KMS-11 (cell line): ENCODE measurements around the gene SKOR2.
"Not testable (repeated sequence)": the region's sequence is repeated elsewhere in the genome, so short reads cannot be mapped to it uniquely, and the experiment has no call there.

ENCODE experiments used
- H2AFZ ChIP-seq: fragments of 200-600 bp; sonication (generic); 2 replicates; pipeline ENCODE4 v1.6.1; 2016; ENCODE audit warnings: antibody characterized with exemption, mixed run types, low read depth
- H3K27ac ChIP-seq: fragments of 200-600 bp; sonication (generic); 2 replicates; pipeline ENCODE4 v1.6.1; 2016; ENCODE audit warnings: mild to moderate bottlenecking, mixed run types
- H3K27me3 ChIP-seq: fragments of 200-600 bp; sonication (generic); 2 replicates; pipeline ENCODE4 v1.6.1; 2017; ENCODE audit warnings: mild to moderate bottlenecking, low read depth, mixed run types, moderate library complexity; ENCODE audit not compliant: insufficient read depth
- H3K36me3 ChIP-seq: fragments of 200-600 bp; sonication (generic); 2 replicates; pipeline ENCODE4 v1.6.1; 2017; ENCODE audit warnings: mild to moderate bottlenecking, mixed run types; ENCODE audit not compliant: insufficient read depth
- H3K4me1 ChIP-seq: fragments of 200-600 bp; sonication (generic); 2 replicates; pipeline ENCODE4 v1.6.1; 2016; ENCODE audit warnings: mild to moderate bottlenecking, low read depth, mixed run types; ENCODE audit not compliant: poor library complexity, severe bottlenecking
- H3K4me2 ChIP-seq: fragments of 200-600 bp; sonication (generic); 2 replicates; pipeline ENCODE4 v1.7.0; 2016; ENCODE audit warnings: mild to moderate bottlenecking, mixed run types
- H3K4me3 ChIP-seq: fragments of 200-600 bp; sonication (generic); IDR thresholded peaks from 2 replicates; pipeline ENCODE4 v1.6.1; 2017; ENCODE audit warnings: low read depth, low read length, mixed read lengths; ENCODE audit not compliant: insufficient read depth
- H3K79me2 ChIP-seq: fragments of 200-600 bp; sonication (generic); 2 replicates; pipeline ENCODE4 v1.6.1; 2016; ENCODE audit warnings: low read depth, mixed run types; ENCODE audit not compliant: insufficient read depth
- H3K9ac ChIP-seq: fragments of 200-600 bp; sonication (generic); 2 replicates; pipeline ENCODE4 v1.6.1; 2016; ENCODE audit warnings: mild to moderate bottlenecking, mixed run types
- H4K20me1 ChIP-seq: fragments of 200-600 bp; sonication (generic); 2 replicates; pipeline ENCODE4 v1.6.1; 2016; ENCODE audit warnings: mild to moderate bottlenecking, mixed run types; ENCODE audit not compliant: insufficient read depth
- CTCF ChIP-seq: fragments of 200-600 bp; sonication (generic); conservative IDR thresholded peaks from 2 replicates; pipeline ENCODE4 v1.6.1; 2017; ENCODE audit warnings: low read depth, mild to moderate bottlenecking, antibody characterized with exemption, low read length, moderate library complexity, mixed read lengths

Gene SKOR2

GRCh38 chr18:47163241-47163640 lies 88.2 kb downstream of the SKOR2 start:
- peaks cover 51% of the 10 kb centered on the region for H3K4me1 ChIP-seq
- H3K4me3 ChIP-seq: no peak overlapping the region
- peaks cover 6% of the 10 kb centered on the region for H4K20me1 ChIP-seq
- H3K79me2 ChIP-seq: peaks cover 73% of the 10 kb centered on the region; the same call in 1 of the 2 replicates
- no peak overlapping the region for H3K27ac ChIP-seq
- H3K36me3 ChIP-seq: no peaks in the 10 kb centered on the region
- peak overlapping the region; percentile 21; the same call in 1 of the 2 replicates for H3K4me2 ChIP-seq
- no peak overlapping the region for H3K9ac ChIP-seq
- TF ChIP-seq CTCF: no peak
- no peaks in the 10 kb centered on the region for H3K27me3 ChIP-seq
- H2AFZ ChIP-seq: no peak overlapping the region

GRCh38 chr18:47160256-47160655 lies 91.2 kb downstream of the SKOR2 start:
- no peak for TF ChIP-seq CTCF
- Histone ChIP-seq H3K27me3 (no peaks in the 10 kb centered on the region), H3K27ac (no peak overlapping the region), H4K20me1 (no peaks in the 10 kb centered on the region), H3K4me1 (peaks cover 26% of the 10 kb centered on the region), H3K4me3 (no peak overlapping the region), H3K9ac (no peak overlapping the region), H3K4me2 (no peak overlapping the region), H2AFZ (no peak overlapping the region), H3K36me3 (peaks cover 6% of the 10 kb centered on the region; the same call in 1 of the 2 replicates), H3K79me2 (peaks cover 54% of the 10 kb centered on the region; the same call in 1 of the 2 replicates)

- H2AFZ ChIP-seq, H3K4me3 ChIP-seq, H3K9ac ChIP-seq, H3K27me3 ChIP-seq, H3K36me3 ChIP-seq, H4K20me1 ChIP-seq, H3K4me1 ChIP-seq, H3K4me2 ChIP-seq, H3K27ac ChIP-seq: not testable (repeated sequence)
- H3K79me2 ChIP-seq: peaks cover 37% of the 10 kb centered on the region; the same call in 1 of the 2 replicates
Measured at GRCh38 chr18:47158404-47158803, 93.1 kb downstream of the SKOR2 start.
